CD4-positive, alpha-beta T cell treated with Interleukin-1 beta for 1 hour (primary cell): Measurements from ENCODE around the gene TLX3.
"Not testable (repeated sequence)": the region's sequence is repeated elsewhere in the genome, so short reads cannot be mapped to it uniquely, and the experiment has no call there.

Experiments used
- DNase-seq, 2 donors: peaks; one replicate each; pipeline ENCODE4 v3.0.0-alpha.2; 2020 to 2022

TLX3 gene

DNA sequence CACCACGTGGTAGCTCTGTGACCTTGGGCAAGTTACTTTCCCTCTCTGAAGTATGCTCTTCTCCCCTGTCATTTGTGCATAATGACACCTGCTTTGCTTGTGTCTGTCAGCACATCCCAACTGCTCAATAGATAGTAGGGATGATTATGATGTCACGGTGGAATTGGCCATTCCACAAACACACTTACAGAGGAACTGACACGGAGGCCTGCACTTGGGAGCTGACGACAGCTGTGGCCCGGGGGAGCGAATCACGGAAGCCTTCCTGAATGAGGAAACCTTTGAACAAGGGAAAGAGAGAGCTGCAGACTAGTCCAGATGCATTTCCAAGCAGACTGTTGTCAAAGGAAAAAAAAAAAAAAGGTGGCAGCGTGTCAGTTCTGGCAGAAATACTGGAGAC is 21.0 kb downstream of the TLX3 start:
- DNase-seq = no peak

GRCh38 chr5:171335616-171336015 is 26.6 kb downstream of the TLX3 start:
- DNase-seq = no peak

GRCh38 chr5:171336521-171337209 is 27.6 kb downstream of the TLX3 start:
- DNase-seq = peak in 1 of 2 donors; percentile 8

DNA sequence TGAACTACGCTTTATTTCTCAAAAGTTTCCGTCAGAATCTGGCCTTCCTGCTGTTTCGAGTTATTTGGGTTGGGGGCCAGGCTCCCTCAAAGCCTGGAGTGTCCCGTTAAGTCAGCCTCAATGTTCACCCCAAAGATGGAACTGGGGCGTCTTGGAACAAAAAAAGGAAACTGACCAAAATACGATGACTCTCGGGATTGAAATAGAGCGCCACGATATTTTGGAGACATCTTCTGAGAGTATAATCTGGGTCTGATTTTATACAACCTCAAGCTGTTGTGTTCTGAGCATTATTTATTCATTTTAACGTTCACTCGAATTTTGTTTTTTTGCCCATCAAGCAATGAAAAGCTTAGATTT is 28.1 kb downstream of the TLX3 start:
- no peak for DNase-seq

DNA sequence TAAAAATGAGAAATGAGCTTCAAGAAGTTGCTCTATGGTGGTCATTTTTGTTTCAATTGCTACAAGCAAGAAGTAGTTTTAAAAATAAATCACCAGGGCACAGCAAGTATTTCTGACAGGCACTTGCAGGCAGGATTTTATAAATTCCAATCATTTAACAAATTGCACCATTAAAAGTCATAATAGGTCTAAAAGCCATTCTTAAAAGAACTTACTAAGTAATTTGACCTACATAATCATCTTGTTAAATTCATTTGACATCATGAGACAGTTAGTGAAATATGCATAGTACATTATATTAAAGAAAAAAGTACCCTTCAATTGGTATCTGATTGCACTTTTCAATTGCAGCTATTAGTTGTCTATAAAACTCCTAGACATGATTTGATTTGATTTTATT is 31.0 kb downstream of the TLX3 start:
- DNase-seq = no peak

- DNase-seq = no peak
Observed at GRCh38 chr5:171340491-171340890, 31.4 kb downstream of the TLX3 start.

DNA sequence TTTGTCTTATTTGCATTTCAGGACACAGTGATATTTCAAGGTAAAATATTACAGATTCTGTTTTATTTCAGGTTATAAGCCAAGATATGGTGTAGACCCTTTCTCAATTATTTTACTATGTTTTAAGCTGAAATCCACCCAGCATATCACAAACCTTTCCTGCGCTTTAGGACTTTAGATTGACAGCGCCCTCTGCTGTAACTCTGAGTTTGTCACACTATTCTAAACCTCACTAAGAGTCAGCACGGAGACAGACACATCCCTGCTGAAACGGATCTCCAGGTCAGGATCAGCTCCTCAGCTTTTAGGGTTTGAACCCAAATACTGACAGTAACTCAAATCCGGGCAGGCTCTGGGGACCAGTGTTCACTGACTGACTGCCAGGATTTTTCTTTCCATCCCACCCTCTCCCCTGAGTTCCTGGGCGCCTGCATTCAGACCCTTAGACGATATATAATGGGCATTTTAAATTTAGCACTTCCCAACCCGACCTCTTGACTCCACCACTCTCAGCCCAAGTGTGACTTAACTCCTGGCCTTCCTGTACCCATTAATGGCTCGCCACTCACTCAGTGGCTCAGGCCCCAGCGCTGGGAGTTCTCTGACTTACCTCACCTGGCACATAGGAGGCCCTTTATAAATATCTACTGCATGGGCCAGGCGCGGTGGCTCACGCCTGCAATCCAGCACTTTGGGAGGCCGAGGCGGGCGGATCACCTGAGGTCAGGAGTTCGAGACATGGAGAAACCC is 33.5 kb downstream of the TLX3 start:
- peak; percentile 13 to 39 for DNase-seq

GRCh38 chr5:171344936-171345608 is 36.0 kb downstream of the TLX3 start:
- no peak for DNase-seq

DNA sequence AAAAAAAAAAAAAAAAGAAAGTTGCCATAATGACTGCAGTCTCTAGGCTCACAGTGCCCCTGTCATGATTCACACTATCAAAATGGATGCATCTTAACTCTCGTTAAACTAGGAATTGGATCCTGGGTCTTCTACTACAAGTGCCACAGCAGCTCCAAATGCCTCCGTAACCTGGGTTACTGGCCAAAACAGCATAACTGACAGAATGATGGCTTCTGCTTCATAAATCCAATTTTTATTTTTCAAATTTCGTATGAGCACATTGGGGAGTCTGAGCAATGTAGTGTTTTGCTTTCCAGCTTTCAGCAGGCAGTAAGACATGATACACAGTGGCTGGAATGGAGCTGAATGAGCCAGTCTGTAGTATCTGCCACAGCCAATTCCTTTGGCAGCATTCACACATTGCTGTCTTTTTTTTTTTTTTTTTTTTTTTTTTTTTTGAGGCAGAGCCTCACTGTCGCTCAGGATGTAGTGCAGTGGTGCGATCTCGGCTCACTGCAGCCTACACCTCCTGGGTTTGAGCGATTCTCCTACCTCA is 42.6 kb downstream of the TLX3 start:
- no peak for DNase-seq

DNA sequence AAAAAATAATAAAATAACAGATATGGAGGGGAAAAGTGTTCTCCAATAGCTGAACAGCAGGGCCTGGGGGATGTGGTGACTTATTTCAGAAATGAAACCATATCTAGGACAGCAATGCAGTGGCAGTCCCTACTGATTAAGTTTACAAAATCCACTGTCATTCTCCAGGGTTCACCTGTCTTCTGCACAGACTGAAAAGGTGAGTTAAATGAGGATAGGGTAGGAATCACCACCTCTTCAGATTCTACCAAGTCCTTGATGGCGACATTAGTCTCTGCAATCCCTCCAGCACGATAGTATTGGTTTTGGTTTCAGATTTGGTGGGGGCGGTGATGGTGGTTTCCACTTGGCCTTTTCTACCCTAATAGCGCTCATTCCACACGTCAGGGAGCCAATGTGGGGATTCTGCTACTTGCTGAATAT is 46.3 kb downstream of the TLX3 start:
- peak in 1 of 2 donors; percentile 35 for DNase-seq

DNA sequence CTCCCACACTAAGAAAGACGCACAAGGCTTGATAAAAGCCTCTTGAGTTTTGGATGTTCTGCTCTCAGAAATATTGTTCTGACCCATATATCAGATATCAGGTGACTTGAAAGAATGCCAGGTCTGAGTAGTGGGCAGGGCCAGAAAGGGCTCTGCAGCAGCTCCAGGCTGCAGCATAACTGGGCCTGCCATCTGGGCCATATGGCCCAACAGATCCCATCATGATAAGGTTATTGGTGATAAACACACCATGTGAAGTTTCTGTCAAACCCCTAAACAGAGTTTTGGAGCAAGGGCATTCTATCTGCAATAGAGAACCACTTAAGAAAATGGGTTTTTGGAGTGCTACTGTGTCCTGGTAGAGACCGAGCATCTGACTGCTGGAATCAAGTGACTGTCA is 48.8 kb downstream of the TLX3 start:
- DNase-seq = no peak

DNA sequence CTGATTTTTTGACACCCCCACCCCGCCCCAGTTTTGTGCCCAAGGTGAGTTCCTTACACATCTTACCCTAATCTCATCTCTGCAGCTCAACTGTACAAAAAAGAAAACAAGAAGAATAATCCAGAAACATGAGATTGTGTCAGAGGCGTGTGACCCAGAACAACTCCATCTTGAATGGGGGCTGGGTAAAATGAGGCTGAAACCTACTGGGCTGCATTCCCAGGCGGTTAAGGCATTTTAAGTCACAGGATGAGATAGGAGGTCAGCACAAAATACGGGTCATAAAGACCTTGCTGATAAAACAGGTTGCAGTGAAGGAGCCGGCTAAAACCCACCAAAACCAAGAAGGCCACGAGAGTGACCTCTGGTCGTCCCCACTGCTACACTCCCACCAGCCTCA is 52.1 kb downstream of the TLX3 start:
- DNase-seq = not testable (repeated sequence)
